ENCODE data around the gene CACYBP. TPM values are rescaled to one million over a fixed set of nuclear protein-coding genes. Genes with fewer than 3 reads are reported as not detected.

CACYBP gene
- total and polyA plus RNA-seq, 4 experiments from 2014 or later, result 98.3 to 226 (median 133) TPM

GRCh38 chr1:174971466-174971865 is 28.3 kb upstream of the CACYBP start:
- Histone ChIP-seq H3K27ac (ENCODE audit: low read depth, low read length) (no peak overlapping the region), H3K27me3 (ENCODE audit: insufficient read depth, low read length) (no peaks in the 10 kb centered on the region), H3K9me3 (ENCODE audit: control insufficient read depth in 1 of 2, low read length in 2 of 2) (no peaks in the 10 kb centered on the region), H3K36me3 (ENCODE audit: insufficient read depth, low read length) (no peaks in the 10 kb centered on the region), H3K4me3 (ENCODE audit: low read length in 2 of 2) (no peak overlapping the region), H3K4me1 (ENCODE audit: insufficient read depth, low read length) (peaks cover 64% of the 10 kb centered on the region)
- no peaks in the 10 kb centered on the region for H3K27me3 Mint-ChIP-seq
- CTCF ChIA-PET (ENCODE audit: partially characterized antibody), result interaction anchor here (11.2 kb wide), 1 partner anchor 13 kb away, joined by 122 read pairs; no protein-coding TSS in a partner anchor
- peak overlapping the region; percentile 19 to 85 (median 51) for H3K27ac Mint-ChIP-seq
- no peaks in the 10 kb centered on the region for H3K9me3 Mint-ChIP-seq
- H3K4me3 Mint-ChIP-seq, result peak overlapping the region; percentile 54 to 80 (median 68)
- POLR2A ChIA-PET (ENCODE audit: partially characterized antibody), result interaction anchor here (1.0 to 12.5 kb wide), 6 partner anchors 9 to 171 kb away, joined by 3 to 315 read pairs (median 12); partner anchors contain the start of genes CACYBP and MRPS14
- intact Hi-C loops (cut with micrococcal nuclease), result no loop called here
- peaks cover 48 to 68% (median 59%) of the 10 kb centered on the region in 4 donors for H3K4me1 Mint-ChIP-seq
- DNase-seq, result no peak
- peaks cover 31 to 39% of the 10 kb centered on the region in 2 donors for H3K36me3 Mint-ChIP-seq

GRCh38 chr1:174971902-174972301 is 27.8 kb upstream of the CACYBP start:
- H3K27ac ChIP-seq (ENCODE audit: low read depth, low read length), result no peak overlapping the region
- intact Hi-C loops (cut with micrococcal nuclease), result no loop called here
- H3K4me1 Mint-ChIP-seq, result peaks cover 49 to 68% (median 61%) of the 10 kb centered on the region in 4 donors
- H3K27me3 ChIP-seq (ENCODE audit: insufficient read depth, low read length), result no peaks in the 10 kb centered on the region
- DNase-seq, result no peak
- no peaks in the 10 kb centered on the region for H3K36me3 ChIP-seq (ENCODE audit: insufficient read depth, low read length)
- H3K4me3 ChIP-seq (ENCODE audit: low read length in 2 of 2), result no peak overlapping the region
- H3K27ac Mint-ChIP-seq, result peak overlapping the region in 6 of 7 donors; percentile 3 to 85 (median 50)
- ChIA-PET POLR2A (ENCODE audit: partially characterized antibody) (interaction anchor here (1.0 to 12.5 kb wide), 5 partner anchors 9 to 172 kb away, joined by 3 to 315 read pairs (median 20); partner anchors contain the start of genes CACYBP and MRPS14), CTCF (ENCODE audit: partially characterized antibody) (interaction anchor here (11.2 kb wide), 1 partner anchor 12 kb away, joined by 122 read pairs; no protein-coding TSS in a partner anchor)
- peak overlapping the region in 5 of 8 donors; percentile 7 to 80 (median 67) for H3K4me3 Mint-ChIP-seq
- H3K36me3 Mint-ChIP-seq, result peaks cover 35 to 43% of the 10 kb centered on the region in 2 donors
- H3K9me3 ChIP-seq (ENCODE audit: control insufficient read depth in 1 of 2, low read length in 2 of 2), result no peaks in the 10 kb centered on the region
- H3K9me3 Mint-ChIP-seq, result no peaks in the 10 kb centered on the region
- no peaks in the 10 kb centered on the region for H3K27me3 Mint-ChIP-seq
- H3K4me1 ChIP-seq (ENCODE audit: insufficient read depth, low read length), result peaks cover 65% of the 10 kb centered on the region

GRCh38 chr1:174974711-174975119 is 25.0 kb upstream of the CACYBP start:
- H3K4me3 ChIP-seq (ENCODE audit: low read length in 2 of 2), result no peak overlapping the region
- Mint-ChIP-seq H3K27ac (peak overlapping the region in 4 of 7 donors; percentile 25 to 75 (median 50)), H3K4me3 (peak overlapping the region in 1 of 8 donors; percentile 17), H3K9me3 (peaks cover 0 to 1% (median 0%) of the 10 kb centered on the region in 8 donors), H3K36me3 (peaks cover 51 to 63% of the 10 kb centered on the region in 2 donors), H3K4me1 (peaks cover 39 to 60% (median 54%) of the 10 kb centered on the region in 4 donors), H3K27me3 (no peaks in the 10 kb centered on the region)
- CTCF ChIA-PET (ENCODE audit: partially characterized antibody), result interaction anchor here (0.8 to 1.7 kb wide), 5 partner anchors 8 to 24 kb away, joined by 3 to 8 read pairs (median 3); no protein-coding TSS in a partner anchor
- peaks cover 44% of the 10 kb centered on the region for H3K4me1 ChIP-seq (ENCODE audit: insufficient read depth, low read length)
- POLR2A ChIA-PET (ENCODE audit: partially characterized antibody), result interaction anchor here (1.4 to 14.3 kb wide), 3 partner anchors 7 to 98 kb away, joined by 3 to 243 read pairs (median 5); no protein-coding TSS in a partner anchor
- H3K36me3 ChIP-seq (ENCODE audit: insufficient read depth, low read length), result peaks cover 14% of the 10 kb centered on the region
- H3K27me3 ChIP-seq (ENCODE audit: insufficient read depth, low read length), result no peaks in the 10 kb centered on the region
- DNase-seq, result no peak
- intact Hi-C loops (cut with micrococcal nuclease), result no loop called here
- H3K27ac ChIP-seq (ENCODE audit: low read depth, low read length), result no peak overlapping the region
- H3K9me3 ChIP-seq (ENCODE audit: control insufficient read depth in 1 of 2, low read length in 2 of 2), result no peaks in the 10 kb centered on the region

GRCh38 chr1:174975764-174976163 is 24.0 kb upstream of the CACYBP start:
- DNase-seq, result no peak
- Mint-ChIP-seq H3K9me3 (peaks cover 0 to 1% (median 0%) of the 10 kb centered on the region in 8 donors), H3K4me3 (peak overlapping the region in 1 of 8 donors; percentile 36), H3K27me3 (no peaks in the 10 kb centered on the region), H3K27ac (peak overlapping the region in 5 of 7 donors; percentile 4 to 77 (median 43)), H3K4me1 (peaks cover 37 to 58% (median 53%) of the 10 kb centered on the region in 4 donors), H3K36me3 (peaks cover 58 to 68% of the 10 kb centered on the region in 2 donors)
- Histone ChIP-seq H3K27me3 (ENCODE audit: insufficient read depth, low read length) (no peaks in the 10 kb centered on the region), H3K4me1 (ENCODE audit: insufficient read depth, low read length) (peaks cover 37% of the 10 kb centered on the region), H3K9me3 (ENCODE audit: control insufficient read depth in 1 of 2, low read length in 2 of 2) (no peaks in the 10 kb centered on the region), H3K4me3 (ENCODE audit: low read length in 2 of 2) (no peak overlapping the region), H3K36me3 (ENCODE audit: insufficient read depth, low read length) (peaks cover 14% of the 10 kb centered on the region), H3K27ac (ENCODE audit: low read depth, low read length) (no peak overlapping the region)
- POLR2A ChIA-PET (ENCODE audit: partially characterized antibody), result interaction anchor here (1.5 to 14.3 kb wide), 3 partner anchors 8 to 24 kb away, joined by 4 to 243 read pairs (median 27); partner anchors contain the start of gene CACYBP
- intact Hi-C loops (cut with micrococcal nuclease), result no loop called here
- CTCF ChIA-PET (ENCODE audit: partially characterized antibody), result interaction anchor here (1.0 to 2.3 kb wide), 5 partner anchors 9 to 91 kb away, joined by 3 to 11 read pairs (median 6); no protein-coding TSS in a partner anchor

GRCh38 chr1:174976436-174977108 is 23.2 kb upstream of the CACYBP start:
- Mint-ChIP-seq H3K27ac (peak overlapping the region in 6 of 7 donors; percentile 5 to 71 (median 48)), H3K4me1 (peaks cover 36 to 54% (median 50%) of the 10 kb centered on the region in 4 donors), H3K9me3 (peaks cover 0 to 1% (median 0%) of the 10 kb centered on the region in 8 donors), H3K4me3 (no peak overlapping the region), H3K27me3 (no peaks in the 10 kb centered on the region), H3K36me3 (peaks cover 66 to 71% of the 10 kb centered on the region in 2 donors)
- Histone ChIP-seq H3K27me3 (ENCODE audit: insufficient read depth, low read length) (no peaks in the 10 kb centered on the region), H3K36me3 (ENCODE audit: insufficient read depth, low read length) (peaks cover 14% of the 10 kb centered on the region), H3K4me1 (ENCODE audit: insufficient read depth, low read length) (peaks cover 30% of the 10 kb centered on the region), H3K9me3 (ENCODE audit: control insufficient read depth in 1 of 2, low read length in 2 of 2) (no peaks in the 10 kb centered on the region), H3K4me3 (ENCODE audit: low read length in 2 of 2) (no peak overlapping the region), H3K27ac (ENCODE audit: low read depth, low read length) (no peak overlapping the region)
- POLR2A ChIA-PET (ENCODE audit: partially characterized antibody), result interaction anchor here (1.3 to 14.3 kb wide), 4 partner anchors 9 to 177 kb away, joined by 3 to 243 read pairs (median 16); partner anchors contain the start of gene CACYBP
- CTCF ChIA-PET (ENCODE audit: partially characterized antibody), result interaction anchor here (0.8 to 2.3 kb wide), 8 partner anchors 9 to 177 kb away, joined by 3 to 11 read pairs (median 5); no protein-coding TSS in a partner anchor
- intact Hi-C loops (cut with micrococcal nuclease), result loop anchor here (1.0 kb wide), 1 partner anchor 8 kb away; no protein-coding TSS in a partner anchor
- no peak for DNase-seq

- intact Hi-C loops (cut with micrococcal nuclease), result loop anchor here (1.0 to 2.0 kb wide), 6 partner anchors 15 to 724 kb away; no protein-coding TSS in a partner anchor
- H3K27me3 Mint-ChIP-seq, result no peaks in the 10 kb centered on the region
- peak; percentile 59 to 70 (median 62) for DNase-seq
- Histone ChIP-seq H3K9me3 (ENCODE audit: control insufficient read depth in 1 of 2, low read length in 2 of 2) (no peaks in the 10 kb centered on the region), H3K4me1 (ENCODE audit: insufficient read depth, low read length) (peaks cover 4% of the 10 kb centered on the region), H3K4me3 (ENCODE audit: low read length in 2 of 2) (no peak overlapping the region), H3K27me3 (ENCODE audit: insufficient read depth, low read length) (no peaks in the 10 kb centered on the region), H3K27ac (ENCODE audit: low read depth, low read length) (no peak overlapping the region), H3K36me3 (ENCODE audit: insufficient read depth, low read length) (peaks cover 24% of the 10 kb centered on the region)
- ChIA-PET POLR2A (ENCODE audit: partially characterized antibody) (interaction anchor here (1.0 to 14.3 kb wide), 8 partner anchors 16 to 213 kb away, joined by 3 to 243 read pairs (median 4); partner anchors contain the start of gene CACYBP), CTCF (ENCODE audit: partially characterized antibody) (interaction anchor here (0.8 to 7.1 kb wide), 25 partner anchors 8 to 218 kb away, joined by 3 to 122 read pairs (median 5); partner anchors contain the start of gene CACYBP)
- H3K4me1 Mint-ChIP-seq, result peaks cover 13 to 28% (median 21%) of the 10 kb centered on the region in 4 donors
- no peak overlapping the region for H3K4me3 Mint-ChIP-seq
- H3K9me3 Mint-ChIP-seq, result peaks cover 0 to 6% (median 0%) of the 10 kb centered on the region in 8 donors
- peaks cover 64 to 73% of the 10 kb centered on the region in 2 donors for H3K36me3 Mint-ChIP-seq
- peak overlapping the region in 5 of 7 donors; percentile 44 to 75 (median 59) for H3K27ac Mint-ChIP-seq
These were observed 16.6 kb upstream of the CACYBP start for GRCh38 chr1:174982971-174983689.

Data from CD4-positive, alpha-beta memory T cell (primary cell).